B cell (primary cell): ENCODE results near the gene SLC25A40. TPM values are rescaled to one million over a fixed set of nuclear protein-coding genes. Genes with fewer than 3 reads are reported as not detected.
"Not testable (repeated sequence)": the region's sequence is repeated elsewhere in the genome, so short reads cannot be mapped to it uniquely, and the experiment has no call there.

ENCODE experiments used
- ATAC-seq: fragments of 200-7000 bp; cut with Tn5 transposase; one replicate; pipeline ENCODE4 v1.10.0; 2021; ENCODE audit warnings: low read depth, mild to moderate bottlenecking, moderate number of reproducible peaks, moderate library complexity
- CTCF ChIA-PET: fragments of 350-600 bp; sonication (Branson Sonifier 250); formaldehyde crosslinking; loops from one replicate; lab custom pipeline; 2021; ENCODE audit warnings: antibody characterized with exemption, inconsistent platforms; lab: Charles Lee
- POLR2A ChIA-PET: fragments of 350-600 bp; sonication (Branson Sonifier 250); formaldehyde crosslinking; loops from one replicate; lab custom pipeline; 2021; ENCODE audit warnings: antibody characterized with exemption; lab: Charles Lee
- DNase-seq: peaks from one replicate; pipeline ENCODE4 v3.0.0; 2013
- H2AFZ ChIP-seq: 2 replicates; pipeline ENCODE4 v1.6.1; 2012; ENCODE audit warnings: mild to moderate bottlenecking, low read depth, low read length; ENCODE audit not compliant: insufficient read depth, poor library complexity, severe bottlenecking
- H3K27ac ChIP-seq, 2 donors: 1 replicate in 1 of 2; 2 replicates in 1 of 2; pipeline ENCODE4 v1.5.1; 2012 to 2013; ENCODE audit warnings: low read length in 2 of 2, mild to moderate bottlenecking in 2 of 2, moderate library complexity in 1 of 2
- H3K27me3 ChIP-seq, 4 experiments: fragments of 200-600 bp in 1 of 4; sonication (generic) in 1 of 4; replicated peaks in 1 of 4; 1 replicate in 2 of 4; 2 replicates in 2 of 4; pipeline versions ENCODE4 v1.6.1 to v1.7.0; 2013 to 2016; ENCODE audit warnings: low read length in 3 of 4, mild to moderate bottlenecking in 2 of 4, mixed read lengths in 1 of 4, moderate library complexity in 1 of 4; ENCODE audit not compliant: insufficient read depth in 4 of 4, control insufficient read depth in 3 of 4; ENCODE audit errors: control extremely low read depth in 1 of 4
- H3K36me3 ChIP-seq, 2 experiments: replicated peaks in 1 of 2; 1 replicate in 1 of 2; 2 replicates in 1 of 2; pipeline versions ENCODE4 v1.6.1 to v1.7.1; 2013; ENCODE audit warnings: low read length in 1 of 2; ENCODE audit not compliant: insufficient read depth in 2 of 2, control insufficient read depth in 1 of 2; ENCODE audit errors: control extremely low read depth in 1 of 2, extremely low read depth in 1 of 2
- H3K4me1 ChIP-seq, 2 donors: fragments of 200-600 bp in 1 of 2; sonication (generic) in 1 of 2; 1 replicate in 1 of 2; 2 replicates in 1 of 2; pipeline versions ENCODE4 v1.5.1 to v1.6.1; 2013 to 2017; ENCODE audit warnings: low read length in 2 of 2; ENCODE audit not compliant: control insufficient read depth in 2 of 2, insufficient read depth in 2 of 2
- H3K4me2 ChIP-seq: replicated peaks from 2 replicates; pipeline ENCODE3; 2012; ENCODE audit warnings: mild to moderate bottlenecking, low read depth, low read length; ENCODE audit not compliant: poor library complexity, severe bottlenecking
- H3K4me3 ChIP-seq, 5 experiments: fragments of 200-600 bp in 1 of 5; sonication (generic) in 1 of 5; 1 replicate in 3 of 5; 2 replicates in 2 of 5; pipeline versions ENCODE4 v1.5.1 to v1.7.0; 2011 to 2016; ENCODE audit warnings: low read length in 4 of 5, mild to moderate bottlenecking in 4 of 5, low read depth in 2 of 5, control low read depth in 1 of 5, moderate library complexity in 1 of 5; ENCODE audit not compliant: insufficient read depth in 1 of 5; ENCODE audit errors: control extremely low read depth in 1 of 5, extremely low read depth in 1 of 5
- H3K79me2 ChIP-seq: fragments of 200-600 bp; sonication (generic); one replicate; pipeline ENCODE4 v1.6.0; 2016; ENCODE audit warnings: low read length; ENCODE audit not compliant: control insufficient read depth, insufficient read depth
- H3K9ac ChIP-seq: fragments of 200-600 bp; sonication (generic); 2 replicates; pipeline ENCODE4 v1.6.1; 2017; ENCODE audit warnings: mild to moderate bottlenecking, low read length, moderate library complexity
- H3K9me3 ChIP-seq, 3 donors: one replicate each; pipeline versions ENCODE4 v1.6.1 to v1.7.1; 2013; ENCODE audit warnings: low read length in 2 of 3; ENCODE audit not compliant: control insufficient read depth in 2 of 3, insufficient read depth in 1 of 3; ENCODE audit errors: control extremely low read depth in 1 of 3
- H4K20me1 ChIP-seq: 2 replicates; pipeline ENCODE4 v1.6.0; 2012; ENCODE audit warnings: mild to moderate bottlenecking, low read length; ENCODE audit not compliant: insufficient read depth, control insufficient read depth, poor library complexity, severe bottlenecking
- H3K27ac Mint-ChIP-seq: one replicate; pipeline ENCODE4 v1.8.0; 2021; ENCODE audit warnings: mixed read lengths
- H3K27me3 Mint-ChIP-seq: one replicate; pipeline ENCODE4 v1.8.0; 2021; ENCODE audit warnings: mixed read lengths
- H3K4me1 Mint-ChIP-seq: one replicate; pipeline ENCODE4 v1.8.0; 2021; ENCODE audit warnings: mixed read lengths
- H3K4me3 Mint-ChIP-seq: one replicate; pipeline ENCODE4 v1.8.0; 2021; ENCODE audit warnings: mixed read lengths
- H3K9me3 Mint-ChIP-seq: one replicate; pipeline ENCODE4 v1.8.0; 2022; ENCODE audit warnings: mixed read lengths; ENCODE audit not compliant: insufficient read depth
- CTCF ChIP-seq: fragments of 200-600 bp; IDR thresholded peaks from one replicate; pipeline ENCODE4 v1.8.0; 2022; ENCODE audit warnings: antibody characterized with exemption, mild to moderate bottlenecking
- EZH2 ChIP-seq: IDR thresholded peaks from 2 replicates; pipeline ENCODE4 v1.6.1; 2012; ENCODE audit warnings: borderline replicate concordance, low read depth, mild to moderate bottlenecking, moderate library complexity, low read length; ENCODE audit not compliant: insufficient read depth, poor library complexity, severe bottlenecking
- WGBS: methylation state at CpG from one replicate; pipeline ENCODE4 v1.1.5; 2013; ENCODE audit warnings: missing lambda C conversion rate; ENCODE audit not compliant: insufficient coverage; 5-methylcytosine and 5-hydroxymethylcytosine counted together
- intact Hi-C: fragments of 100-400 bp; cut with micrococcal nuclease; formaldehyde crosslinking; loops from one replicate; pipeline ENCODE4 v1.10.0; 2022
- polyA plus RNA-seq: library from polyadenylated mRNA; depleted of rRNA; stranded (reverse); fragments of >200 nt; gene quantifications from 2 replicates; pipeline ENCODE4 v1.2.3, GENCODE V29; 2012
- total RNA-seq, 2 donors: library from RNA; stranded (reverse); fragments of 120-200 nt in 1 of 2; gene quantifications; 1 replicate in 1 of 2; 2 replicates in 1 of 2; pipeline versions ENCODE4 v1.2.3 to v1.2.4, GENCODE V29; 2013 to 2022

SLC25A40 gene
- total and polyA plus RNA-seq, 2 donors (not counting 1 experiment from before 2014, with no cell fraction given): 10.5 to 28.1 TPM

DNA sequence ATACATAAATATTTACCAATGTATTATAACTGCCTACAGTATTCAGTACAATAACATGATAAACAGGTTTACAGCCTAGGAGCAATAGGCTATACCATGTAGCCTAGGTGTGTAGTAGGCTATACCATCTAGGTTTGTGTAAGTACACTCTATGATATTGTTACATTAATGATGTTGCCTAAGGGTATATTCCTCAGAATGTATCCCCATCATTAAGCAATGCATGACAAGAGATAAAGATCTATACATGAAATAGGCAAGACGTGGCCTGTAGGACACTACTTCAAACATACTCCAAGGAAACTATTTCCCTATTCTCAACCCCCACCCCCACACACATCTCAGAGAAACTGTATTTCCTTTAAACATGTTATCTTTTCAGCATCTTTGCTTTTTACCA is 42.6 kb upstream of the SLC25A40 start:
- Histone ChIP-seq H3K27me3 (no peaks in the 10 kb centered on the region), H3K79me2 (no peaks in the 10 kb centered on the region), H3K9me3 (no peaks in the 10 kb centered on the region), H3K4me3 (no peak overlapping the region), H3K9ac (no peak overlapping the region), H3K36me3 (no peaks in the 10 kb centered on the region), H3K27ac (no peak overlapping the region), H4K20me1 (no peaks in the 10 kb centered on the region), H3K4me2 (no peak overlapping the region), H3K4me1 (no peaks in the 10 kb centered on the region), H2AFZ (no peak overlapping the region)
- intact Hi-C loops: no loop called here
- DNase-seq (no peak), ATAC-seq (no peak)
- 80% methylated on average over 1 of the region's 1 CpG for WGBS
- TF ChIP-seq EZH2: no peak
- TF ChIP-seq CTCF: no peak
- H3K4me1 Mint-ChIP-seq: no peaks in the 10 kb centered on the region
- H3K27ac Mint-ChIP-seq: no peak overlapping the region
- peaks cover 14% of the 10 kb centered on the region for H3K27me3 Mint-ChIP-seq
- ChIA-PET POLR2A (no interaction called here), CTCF (no interaction called here)
- H3K4me3 Mint-ChIP-seq: no peak overlapping the region
- H3K9me3 Mint-ChIP-seq: no peaks in the 10 kb centered on the region

DNA sequence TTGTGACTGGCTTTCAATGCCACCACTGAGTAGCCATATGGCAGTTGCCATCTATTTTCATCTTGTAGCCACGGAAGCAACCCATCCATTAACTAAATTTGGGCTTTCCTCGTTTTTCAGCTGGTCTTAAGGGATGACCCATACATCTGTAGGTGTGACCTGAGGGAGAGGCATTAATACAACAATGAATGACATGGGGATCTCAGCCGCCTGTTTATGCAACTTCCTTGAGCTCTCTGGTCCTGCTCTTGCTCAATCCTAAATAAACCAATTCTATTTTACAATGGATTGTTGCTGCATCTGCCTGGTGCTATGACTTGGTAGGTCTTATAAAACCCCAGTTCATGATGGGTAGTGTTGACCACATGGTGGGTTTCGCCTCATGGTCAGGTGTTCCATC is 36.0 kb upstream of the SLC25A40 start:
- no CpG with 5 or more reads among the region's 4 CpGs for WGBS
- H3K9me3 Mint-ChIP-seq: no peaks in the 10 kb centered on the region
- ChIA-PET CTCF (no interaction called here), POLR2A (no interaction called here)
- DNase-seq (no peak), ATAC-seq (no peak)
- Histone ChIP-seq H3K36me3 (peaks cover 0 to 3% of the 10 kb centered on the region in 2 experiments), H3K9ac (no peak overlapping the region), H2AFZ (no peak overlapping the region), H3K27ac (no peak overlapping the region), H3K9me3 (no peaks in the 10 kb centered on the region), H4K20me1 (no peaks in the 10 kb centered on the region), H3K27me3 (no peaks in the 10 kb centered on the region), H3K79me2 (no peaks in the 10 kb centered on the region), H3K4me2 (no peak overlapping the region), H3K4me3 (no peak overlapping the region), H3K4me1 (no peaks in the 10 kb centered on the region)
- no peaks in the 10 kb centered on the region for H3K4me1 Mint-ChIP-seq
- H3K27me3 Mint-ChIP-seq: no peaks in the 10 kb centered on the region
- no peak overlapping the region for H3K4me3 Mint-ChIP-seq
- intact Hi-C loops: no loop called here
- TF ChIP-seq CTCF (no peak), EZH2 (no peak)
- H3K27ac Mint-ChIP-seq: no peak overlapping the region

- H3K27ac ChIP-seq, CTCF ChIA-PET, H3K4me1 Mint-ChIP-seq, H3K27me3 ChIP-seq, H3K9ac ChIP-seq, H3K9me3 Mint-ChIP-seq, H4K20me1 ChIP-seq, POLR2A ChIA-PET, intact Hi-C loops, H3K27me3 Mint-ChIP-seq, H3K4me3 Mint-ChIP-seq, ATAC-seq, H3K4me3 ChIP-seq, H2AFZ ChIP-seq, H3K79me2 ChIP-seq, DNase-seq, H3K4me1 ChIP-seq, H3K27ac Mint-ChIP-seq, H3K4me2 ChIP-seq, H3K9me3 ChIP-seq: not testable (repeated sequence)
- H3K36me3 ChIP-seq: peaks cover 0 to 11% of the 10 kb centered on the region in 2 experiments
- WGBS: 95% methylated on average over 4 of the region's 4 CpGs
Observed at GRCh38 chr7:87908814-87909213, 32.7 kb upstream of the SLC25A40 start.
